ENCODE data around the gene DUSP16.

DNA sequence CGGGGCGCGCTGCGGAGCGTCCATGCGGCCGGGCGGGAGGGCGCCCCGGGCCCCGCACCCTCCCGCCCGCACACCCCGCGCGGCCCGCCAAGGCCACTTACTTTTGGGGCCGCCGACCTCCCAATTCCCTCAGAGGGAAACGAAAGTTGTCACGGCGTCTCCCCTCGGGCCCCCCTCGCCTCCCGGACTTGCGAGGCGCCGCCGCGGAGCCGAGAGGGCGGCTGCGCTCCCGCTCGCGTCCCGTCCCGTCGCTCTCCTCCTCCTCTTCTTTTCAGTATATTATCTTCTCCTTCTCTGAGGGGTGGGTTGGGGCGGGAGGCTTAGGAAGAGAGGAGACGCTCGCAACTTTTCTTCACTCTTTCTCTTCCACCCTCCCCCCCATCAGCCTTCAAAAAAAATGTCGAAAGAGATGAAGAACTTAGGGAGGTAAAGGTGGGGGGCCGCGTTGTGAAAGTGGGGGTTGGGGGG lies 613 bp downstream of the DUSP16 start:
- TF ChIP-seq, protein P1, sequence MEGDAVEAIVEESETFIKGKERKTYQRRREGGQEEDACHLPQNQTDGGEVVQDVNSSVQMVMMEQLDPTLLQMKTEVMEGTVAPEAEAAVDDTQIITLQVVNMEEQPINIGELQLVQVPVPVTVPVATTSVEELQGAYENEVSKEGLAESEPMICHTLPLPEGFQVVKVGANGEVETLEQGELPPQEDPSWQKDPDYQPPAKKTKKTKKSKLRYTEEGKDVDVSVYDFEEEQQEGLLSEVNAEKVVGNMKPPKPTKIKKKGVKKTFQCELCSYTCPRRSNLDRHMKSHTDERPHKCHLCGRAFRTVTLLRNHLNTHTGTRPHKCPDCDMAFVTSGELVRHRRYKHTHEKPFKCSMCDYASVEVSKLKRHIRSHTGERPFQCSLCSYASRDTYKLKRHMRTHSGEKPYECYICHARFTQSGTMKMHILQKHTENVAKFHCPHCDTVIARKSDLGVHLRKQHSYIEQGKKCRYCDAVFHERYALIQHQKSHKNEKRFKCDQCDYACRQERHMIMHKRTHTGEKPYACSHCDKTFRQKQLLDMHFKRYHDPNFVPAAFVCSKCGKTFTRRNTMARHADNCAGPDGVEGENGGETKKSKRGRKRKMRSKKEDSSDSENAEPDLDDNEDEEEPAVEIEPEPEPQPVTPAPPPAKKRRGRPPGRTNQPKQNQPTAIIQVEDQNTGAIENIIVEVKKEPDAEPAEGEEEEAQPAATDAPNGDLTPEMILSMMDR (IDR thresholded peaks at IDR 0.05): no peak
- TF ChIP-seq POLR2A (IDR thresholded peaks at IDR 0.05): no peak

Measured in sigmoid colon (tissue), 3 donors.